H9 (cell line): Measurements from ENCODE around the gene ATP6V1G2. TPM values are rescaled to one million over a fixed set of nuclear protein-coding genes. Genes with fewer than 3 reads are reported as not detected.

ENCODE experiments used
- DNase-seq: peaks from one replicate; pipeline ENCODE4 v3.0.0-alpha.2; 2017
- H2AFZ ChIP-seq: one replicate; pipeline ENCODE4 v1.6.1; 2013; ENCODE audit warnings: mild to moderate bottlenecking, low read length, control low read depth, moderate library complexity
- H2AK5ac ChIP-seq: 2 replicates; pipeline ENCODE4 v1.6.1; 2013; ENCODE audit warnings: low read length, control low read depth, mixed read lengths; ENCODE audit not compliant: insufficient read length
- H2BK120ac ChIP-seq: one replicate; pipeline ENCODE4 v1.6.1; 2013; ENCODE audit warnings: low read depth, mild to moderate bottlenecking, low read length, control low read depth, inconsistent platforms; ENCODE audit not compliant: poor library complexity, severe bottlenecking
- H2BK12ac ChIP-seq: 2 replicates; pipeline ENCODE4 v1.6.1; 2013; ENCODE audit warnings: low read length, control low read depth, mixed read lengths, low read depth; ENCODE audit not compliant: insufficient read length
- H2BK15ac ChIP-seq: 2 replicates; pipeline ENCODE4 v1.6.1; 2013; ENCODE audit warnings: low read depth, low read length, control low read depth
- H2BK20ac ChIP-seq: one replicate; pipeline ENCODE4 v1.6.1; 2013; ENCODE audit warnings: low read depth, mild to moderate bottlenecking, low read length, control low read depth, inconsistent platforms; ENCODE audit not compliant: poor library complexity, severe bottlenecking
- H2BK5ac ChIP-seq: 2 replicates; pipeline ENCODE4 v1.6.1; 2013; ENCODE audit warnings: low read length, control low read depth, mixed read lengths; ENCODE audit not compliant: insufficient read length
- H3K14ac ChIP-seq: 2 replicates; pipeline ENCODE4 v1.6.1; 2013; ENCODE audit warnings: low read length, control low read depth; ENCODE audit not compliant: insufficient read depth
- H3K18ac ChIP-seq: 2 replicates; pipeline ENCODE4 v1.6.1; 2013; ENCODE audit warnings: low read depth, mild to moderate bottlenecking, mixed read lengths, low read length, control low read depth; ENCODE audit not compliant: insufficient read length
- H3K23ac ChIP-seq: 2 replicates; pipeline ENCODE4 v1.6.1; 2013; ENCODE audit warnings: low read length, control low read depth, mixed read lengths, low read depth; ENCODE audit not compliant: insufficient read length
- H3K23me2 ChIP-seq: 2 replicates; pipeline ENCODE4 v1.6.1; 2013; ENCODE audit warnings: low read depth, mild to moderate bottlenecking, mixed read lengths, low read length, control low read depth; ENCODE audit not compliant: insufficient read length, poor library complexity, severe bottlenecking
- H3K27ac ChIP-seq: 2 replicates; pipeline ENCODE4 v1.5.1; 2013; ENCODE audit warnings: low read length, control low read depth, mixed read lengths, low read depth; ENCODE audit not compliant: insufficient read length
- H3K27me3 ChIP-seq: 2 replicates; pipeline ENCODE4 v1.6.1; 2013; ENCODE audit warnings: low read length, control low read depth, inconsistent platforms; ENCODE audit not compliant: insufficient read depth
- H3K4ac ChIP-seq: 2 replicates; pipeline ENCODE4 v1.6.1; 2013; ENCODE audit warnings: low read depth, mild to moderate bottlenecking, control low read depth, inconsistent platforms, low read length, moderate library complexity
- H3K4me1 ChIP-seq: 2 replicates; pipeline ENCODE4 v1.6.1; 2013; ENCODE audit warnings: low read length, control low read depth, inconsistent platforms; ENCODE audit not compliant: insufficient read depth
- H3K4me2 ChIP-seq: 2 replicates; pipeline ENCODE4 v1.6.1; 2013; ENCODE audit warnings: low read length, control low read depth, mixed read lengths; ENCODE audit not compliant: insufficient read length, insufficient read depth
- H3K56ac ChIP-seq: 2 replicates; pipeline ENCODE4 v1.6.1; 2013; ENCODE audit warnings: low read depth, mild to moderate bottlenecking, mixed read lengths, low read length, control low read depth; ENCODE audit not compliant: insufficient read length
- H3K79me1 ChIP-seq: 2 replicates; pipeline ENCODE4 v1.6.1; 2013; ENCODE audit warnings: low read depth, mild to moderate bottlenecking, moderate library complexity, low read length, control low read depth, inconsistent platforms; ENCODE audit not compliant: insufficient read depth, poor library complexity, severe bottlenecking
- H3K79me2 ChIP-seq: 2 replicates; pipeline ENCODE4 v1.6.1; 2013; ENCODE audit warnings: low read length, control low read depth, inconsistent platforms; ENCODE audit not compliant: insufficient read depth
- H3K9ac ChIP-seq: 2 replicates; pipeline ENCODE4 v1.6.1; 2013; ENCODE audit warnings: low read length, control low read depth, mixed read lengths; ENCODE audit not compliant: insufficient read length; ENCODE audit errors: extremely low read depth
- H3K9me3 ChIP-seq: one replicate; pipeline ENCODE4 v1.6.1; 2013; ENCODE audit warnings: low read depth, low read length, inconsistent platforms; ENCODE audit not compliant: control insufficient read depth
- H3T11ph ChIP-seq: one replicate; pipeline ENCODE4 v1.6.1; 2013; ENCODE audit warnings: mild to moderate bottlenecking, low read length, control low read depth, inconsistent platforms
- H4K20me1 ChIP-seq: one replicate; pipeline ENCODE4 v1.6.1; 2013; ENCODE audit not compliant: control insufficient read depth, insufficient read length, insufficient read depth
- H4K5ac ChIP-seq: 2 replicates; pipeline ENCODE4 v1.6.1; 2013; ENCODE audit warnings: low read depth, mild to moderate bottlenecking, mixed read lengths, low read length, control low read depth; ENCODE audit not compliant: insufficient read length
- H4K8ac ChIP-seq: replicated peaks from 2 replicates; pipeline ENCODE4 v1.6.1; 2013; ENCODE audit warnings: low read length, control low read depth, mixed read lengths, low read depth; ENCODE audit not compliant: insufficient read length
- H4K91ac ChIP-seq: 2 replicates; pipeline ENCODE4 v1.6.1; 2013; ENCODE audit warnings: low read depth, mild to moderate bottlenecking, moderate library complexity, mixed read lengths, low read length, control low read depth; ENCODE audit not compliant: insufficient read length
- H3K27ac Mint-ChIP-seq, 3 experiments: 2 replicates in 2 of 3; 3 replicates in 1 of 3; pipeline ENCODE4 v1.8.0; 2020 to 2021; ENCODE audit warnings: mixed read lengths in 3 of 3, mild to moderate bottlenecking in 1 of 3, moderate library complexity in 1 of 3
- H3K27me3 Mint-ChIP-seq: 2 replicates; pipeline ENCODE4 v1.8.0; 2021; ENCODE audit warnings: low read depth, mild to moderate bottlenecking, moderate library complexity, mixed read lengths
- H3K36me3 Mint-ChIP-seq, 3 experiments: 2 replicates in 2 of 3; 3 replicates in 1 of 3; pipeline ENCODE4 v1.8.0; 2020 to 2021; ENCODE audit warnings: low read depth in 3 of 3, mixed read lengths in 3 of 3; ENCODE audit not compliant: insufficient read depth in 1 of 3
- H3K4me1 Mint-ChIP-seq, 2 experiments: 2 replicates each; pipeline ENCODE4 v1.8.0; 2020; ENCODE audit warnings: mixed read lengths in 2 of 2
- H3K4me3 Mint-ChIP-seq, 2 experiments: 2 replicates in 1 of 2; 3 replicates in 1 of 2; pipeline ENCODE4 v1.8.0; 2020 to 2021; ENCODE audit warnings: mild to moderate bottlenecking in 2 of 2, mixed read lengths in 2 of 2, moderate library complexity in 1 of 2
- H3K9me3 Mint-ChIP-seq, 2 experiments: 2 replicates in 1 of 2; 3 replicates in 1 of 2; pipeline ENCODE4 v1.8.0; 2020; ENCODE audit warnings: mild to moderate bottlenecking in 2 of 2, mixed read lengths in 2 of 2, moderate library complexity in 1 of 2
- CTCF ChIP-seq: fragments of 200-600 bp; sonication (generic); conservative IDR thresholded peaks from 3 replicates; pipeline ENCODE4 v1.8.0; 2021; ENCODE audit warnings: antibody characterized with exemption, mild to moderate bottlenecking
- WGBS: extraction: QIAGEN DNeasy Blood & Tissue Kit; methylation state at CpG from one replicate; pipeline ENCODE4 v1.1.7; 2013; ENCODE audit warnings: missing lambda C conversion rate, low lambda C conversion rate, mixed read lengths; ENCODE audit not compliant: insufficient read length; ENCODE audit errors: extremely low coverage; 5-methylcytosine and 5-hydroxymethylcytosine counted together
- total RNA-seq: library from RNA; stranded (reverse); gene quantifications from 2 replicates; pipeline ENCODE4 v1.2.1, GENCODE V29; 2021

Gene ATP6V1G2
- total RNA-seq, 1 experiment from 2014 or later: 3.8 TPM

GRCh38 chr6:31498748-31499147 lies 47.7 kb downstream of the ATP6V1G2 start:
- Histone ChIP-seq H3K9me3 (no peaks in the 10 kb centered on the region), H3K14ac (no peak overlapping the region; the same call in 1 of the 2 replicates), H3K4me1 (peaks cover 3% of the 10 kb centered on the region; the same call in 1 of the 2 replicates), H4K91ac (no peak overlapping the region), H3K27me3 (no peaks in the 10 kb centered on the region; the same call in 1 of the 2 replicates), H3K56ac (no peak overlapping the region), H2BK5ac (no peak overlapping the region), H4K8ac (no peak overlapping the region), H4K5ac (no peak overlapping the region), H2BK15ac (no peak overlapping the region), H2BK20ac (no peak overlapping the region), H3K79me1 (peaks cover 3% of the 10 kb centered on the region), H3K4ac (no peak overlapping the region), H2AFZ (no peak overlapping the region), H2BK12ac (no peak overlapping the region), H3K79me2 (no peaks in the 10 kb centered on the region; the same call in 1 of the 2 replicates), H3K4me2 (peak overlapping the region; percentile 63), H2AK5ac (no peak overlapping the region), H3K9ac (peak overlapping the region; percentile 20), H3K27ac (no peak overlapping the region), H3T11ph (no peak overlapping the region), H3K23ac (no peak overlapping the region), H3K23me2 (peaks cover 15% of the 10 kb centered on the region), H3K18ac (no peak overlapping the region), H4K20me1 (no peaks in the 10 kb centered on the region), H2BK120ac (no peak overlapping the region)
- peaks cover 0 to 5% (median 0%) of the 10 kb centered on the region in 3 experiments; a peak in 3 of 7 replicates for H3K36me3 Mint-ChIP-seq
- H3K27ac Mint-ChIP-seq: peak overlapping the region in 1 of 3 experiments; percentile 35; a peak in 2 of 7 replicates
- H3K4me3 Mint-ChIP-seq: peak overlapping the region; percentile 82 to 95
- WGBS: no CpG with 5 or more reads among the region's 21 CpGs
- no peak for DNase-seq
- no peak for TF ChIP-seq CTCF
- H3K4me1 Mint-ChIP-seq: peaks cover 38% of the 10 kb centered on the region in 2 experiments
- peaks cover 49% of the 10 kb centered on the region for H3K27me3 Mint-ChIP-seq
- H3K9me3 Mint-ChIP-seq: no peaks in the 10 kb centered on the region; a peak in 2 of 5 replicates
